Activated naive CD8-positive, alpha-beta T cell treated with anti-CD3 and anti-CD28 coated beads for 36 hours (primary cell): ENCODE measurements around the gene POLR3E. TPM values are rescaled to one million over a fixed set of nuclear protein-coding genes. Genes with fewer than 3 reads are reported as not detected.

Source experiments
- DNase-seq: peaks from one replicate; pipeline ENCODE4 v3.0.0; 2021
- H3K27ac Mint-ChIP-seq: one replicate; pipeline ENCODE4 v1.8.0; 2022; ENCODE audit warnings: mild to moderate bottlenecking, moderate library complexity, mixed read lengths
- H3K27me3 Mint-ChIP-seq: one replicate; pipeline ENCODE4 v1.8.0; 2022; ENCODE audit warnings: mild to moderate bottlenecking, mixed read lengths
- H3K36me3 Mint-ChIP-seq: one replicate; pipeline ENCODE4 v1.8.0; 2021; ENCODE audit warnings: mild to moderate bottlenecking, mixed read lengths
- H3K4me1 Mint-ChIP-seq: one replicate; pipeline ENCODE4 v1.8.0; 2021; ENCODE audit warnings: mixed read lengths
- H3K4me3 Mint-ChIP-seq: one replicate; pipeline ENCODE4 v1.8.0; 2022; ENCODE audit warnings: mild to moderate bottlenecking, moderate library complexity, mixed read lengths
- H3K9me3 Mint-ChIP-seq: one replicate; pipeline ENCODE4 v1.8.0; 2022; ENCODE audit warnings: mixed read lengths
- total RNA-seq, 2 experiments: library from RNA; stranded (reverse); gene quantifications; one replicate each; pipeline ENCODE4 v1.2.3, GENCODE V29; 2021

POLR3E gene, protein sequence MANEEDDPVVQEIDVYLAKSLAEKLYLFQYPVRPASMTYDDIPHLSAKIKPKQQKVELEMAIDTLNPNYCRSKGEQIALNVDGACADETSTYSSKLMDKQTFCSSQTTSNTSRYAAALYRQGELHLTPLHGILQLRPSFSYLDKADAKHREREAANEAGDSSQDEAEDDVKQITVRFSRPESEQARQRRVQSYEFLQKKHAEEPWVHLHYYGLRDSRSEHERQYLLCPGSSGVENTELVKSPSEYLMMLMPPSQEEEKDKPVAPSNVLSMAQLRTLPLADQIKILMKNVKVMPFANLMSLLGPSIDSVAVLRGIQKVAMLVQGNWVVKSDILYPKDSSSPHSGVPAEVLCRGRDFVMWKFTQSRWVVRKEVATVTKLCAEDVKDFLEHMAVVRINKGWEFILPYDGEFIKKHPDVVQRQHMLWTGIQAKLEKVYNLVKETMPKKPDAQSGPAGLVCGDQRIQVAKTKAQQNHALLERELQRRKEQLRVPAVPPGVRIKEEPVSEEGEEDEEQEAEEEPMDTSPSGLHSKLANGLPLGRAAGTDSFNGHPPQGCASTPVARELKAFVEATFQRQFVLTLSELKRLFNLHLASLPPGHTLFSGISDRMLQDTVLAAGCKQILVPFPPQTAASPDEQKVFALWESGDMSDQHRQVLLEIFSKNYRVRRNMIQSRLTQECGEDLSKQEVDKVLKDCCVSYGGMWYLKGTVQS
- 10 to 100 TPM; 94.3 to 95.8 TPM for total RNA-seq

GRCh38 chr16:22297114-22297870, at the start of gene POLR3E:
POLR3E (plus strand) TSS chr16:22297409; CDS start chr16:22302969, 5,560 bp downstream.
- peaks cover 11% of the 10 kb centered on the region for H3K27me3 Mint-ChIP-seq
- peaks cover 44% of the 10 kb centered on the region for H3K4me1 Mint-ChIP-seq
- H3K9me3 Mint-ChIP-seq, result no peaks in the 10 kb centered on the region
- peaks cover 26% of the 10 kb centered on the region for H3K36me3 Mint-ChIP-seq
- H3K4me3 Mint-ChIP-seq, result peak within 1 kb of the TSS; percentile 93
- peak within 1 kb of the TSS; percentile 95 for H3K27ac Mint-ChIP-seq
- peak; percentile 99 for DNase-seq

GRCh38 chr16:22250522-22250921, 46.7 kb upstream of the POLR3E start:
- H3K27ac Mint-ChIP-seq, result no peak overlapping the region
- peaks cover 5% of the 10 kb centered on the region for H3K9me3 Mint-ChIP-seq
- peaks cover 43% of the 10 kb centered on the region for H3K36me3 Mint-ChIP-seq
- H3K4me3 Mint-ChIP-seq, result no peak overlapping the region
- DNase-seq, result no peak
- peaks cover 3% of the 10 kb centered on the region for H3K4me1 Mint-ChIP-seq
- H3K27me3 Mint-ChIP-seq, result no peaks in the 10 kb centered on the region

- no peak overlapping the region for H3K4me3 Mint-ChIP-seq
- no peak for DNase-seq
- peaks cover 5% of the 10 kb centered on the region for H3K9me3 Mint-ChIP-seq
- H3K36me3 Mint-ChIP-seq, result peaks cover 53% of the 10 kb centered on the region
- no peak overlapping the region for H3K27ac Mint-ChIP-seq
- peaks cover 3% of the 10 kb centered on the region for H3K4me1 Mint-ChIP-seq
- no peaks in the 10 kb centered on the region for H3K27me3 Mint-ChIP-seq
Measured at GRCh38 chr16:22252317-22252716, 44.9 kb upstream of the POLR3E start.

- peaks cover 5% of the 10 kb centered on the region for H3K9me3 Mint-ChIP-seq
- no peaks in the 10 kb centered on the region for H3K4me1 Mint-ChIP-seq
- peaks cover 60% of the 10 kb centered on the region for H3K36me3 Mint-ChIP-seq
- no peaks in the 10 kb centered on the region for H3K27me3 Mint-ChIP-seq
- H3K4me3 Mint-ChIP-seq, result no peak overlapping the region
- no peak overlapping the region for H3K27ac Mint-ChIP-seq
- no peak for DNase-seq
Measured at GRCh38 chr16:22253272-22253671, 43.9 kb upstream of the POLR3E start.

DNA sequence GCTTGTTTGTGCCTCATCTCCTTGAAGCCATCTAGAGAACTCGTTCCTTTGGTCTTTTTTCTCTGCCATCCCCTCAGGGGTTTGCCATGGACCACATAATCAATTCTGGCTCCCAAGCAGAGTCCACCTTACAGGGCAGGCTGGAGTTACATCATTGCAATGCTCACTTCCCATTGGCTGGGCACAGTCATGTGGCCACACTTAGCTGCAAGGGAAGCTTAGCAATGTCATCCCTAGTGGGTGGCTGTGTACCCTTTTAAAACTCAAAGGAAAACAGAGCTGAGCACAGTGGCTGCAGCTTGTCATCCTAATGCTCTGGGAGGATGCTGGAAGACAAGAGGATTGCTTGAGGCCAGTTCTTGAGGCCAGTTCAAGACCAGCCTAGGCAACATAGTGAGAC, 41.9 kb upstream of the POLR3E start:
- no peak overlapping the region for H3K4me3 Mint-ChIP-seq
- H3K4me1 Mint-ChIP-seq, result no peaks in the 10 kb centered on the region
- no peaks in the 10 kb centered on the region for H3K27me3 Mint-ChIP-seq
- no peak for DNase-seq
- peaks cover 5% of the 10 kb centered on the region for H3K9me3 Mint-ChIP-seq
- peaks cover 78% of the 10 kb centered on the region for H3K36me3 Mint-ChIP-seq
- no peak overlapping the region for H3K27ac Mint-ChIP-seq

DNA sequence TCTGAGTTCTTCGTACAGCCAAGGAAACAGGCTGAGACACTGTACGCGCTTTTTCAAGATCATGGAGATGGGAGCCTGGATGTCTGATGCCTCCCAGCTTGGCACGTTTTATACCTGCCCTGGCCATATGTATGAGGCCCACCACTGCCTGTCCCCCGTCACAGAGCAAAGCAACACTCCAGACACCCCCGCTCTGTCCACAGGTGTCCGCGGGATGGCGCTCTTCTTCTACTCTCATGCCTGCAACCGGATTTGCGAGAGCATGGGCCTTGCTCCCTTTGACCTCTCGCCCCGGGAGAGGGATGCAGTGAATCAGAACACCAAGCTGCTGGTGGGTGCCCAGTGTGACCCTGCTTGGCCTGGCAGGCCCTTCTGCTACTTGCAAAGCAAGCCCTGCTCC, 39.8 kb upstream of the POLR3E start:
- Mint-ChIP-seq H3K27me3 (no peaks in the 10 kb centered on the region), H3K4me1 (peaks cover 7% of the 10 kb centered on the region), H3K9me3 (peaks cover 5% of the 10 kb centered on the region), H3K4me3 (no peak overlapping the region), H3K27ac (no peak overlapping the region), H3K36me3 (peaks cover 75% of the 10 kb centered on the region)
- no peak for DNase-seq

DNA sequence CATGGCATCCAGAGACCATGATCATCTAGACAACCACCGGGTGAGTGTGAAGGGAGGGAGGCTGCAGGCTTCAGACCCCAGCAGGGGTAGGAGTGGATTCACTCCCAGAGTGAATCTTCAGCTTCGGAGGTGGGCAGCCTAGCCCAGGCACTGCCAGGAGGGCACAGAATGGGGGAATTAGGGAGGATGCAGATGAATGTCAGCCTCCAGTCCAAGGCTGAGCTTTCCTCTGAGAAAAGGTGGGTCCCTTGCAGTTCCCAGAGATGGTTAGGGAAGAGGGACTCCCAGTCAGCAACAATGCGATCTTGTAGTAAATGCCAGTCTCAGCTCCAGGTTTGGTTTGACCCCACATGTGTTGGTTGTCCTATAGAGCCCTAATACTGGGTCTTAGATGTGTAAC, 36.7 kb upstream of the POLR3E start:
- H3K4me3 Mint-ChIP-seq, result no peak overlapping the region
- H3K4me1 Mint-ChIP-seq, result peaks cover 15% of the 10 kb centered on the region
- DNase-seq, result no peak
- peaks cover 55% of the 10 kb centered on the region for H3K36me3 Mint-ChIP-seq
- no peak overlapping the region for H3K27ac Mint-ChIP-seq
- no peaks in the 10 kb centered on the region for H3K27me3 Mint-ChIP-seq
- H3K9me3 Mint-ChIP-seq, result no peaks in the 10 kb centered on the region

DNA sequence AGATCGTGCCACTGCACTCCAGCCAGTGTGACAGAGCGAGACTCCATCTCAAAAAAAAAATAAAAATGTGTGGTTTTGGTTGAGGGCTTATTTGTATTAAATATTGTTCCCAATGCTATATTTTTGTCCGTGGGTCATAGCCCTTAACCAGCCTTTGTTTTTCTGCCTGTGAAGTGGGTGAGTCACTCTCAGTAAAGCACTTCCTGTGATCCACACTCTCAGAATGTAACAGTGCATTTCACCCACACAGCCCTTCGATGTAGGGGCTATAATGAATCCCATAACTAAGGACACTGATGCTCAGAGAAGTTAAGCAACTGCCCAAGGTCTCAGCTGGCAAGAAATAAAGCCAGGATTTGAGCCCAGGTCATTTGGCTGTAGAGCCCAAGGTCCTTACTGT, 34.7 kb upstream of the POLR3E start:
- H3K27ac Mint-ChIP-seq, result no peak overlapping the region
- H3K27me3 Mint-ChIP-seq, result no peaks in the 10 kb centered on the region
- peaks cover 15% of the 10 kb centered on the region for H3K4me1 Mint-ChIP-seq
- no peak for DNase-seq
- H3K9me3 Mint-ChIP-seq, result no peaks in the 10 kb centered on the region
- peak overlapping the region; percentile 14 for H3K4me3 Mint-ChIP-seq
- H3K36me3 Mint-ChIP-seq, result peaks cover 50% of the 10 kb centered on the region

DNA sequence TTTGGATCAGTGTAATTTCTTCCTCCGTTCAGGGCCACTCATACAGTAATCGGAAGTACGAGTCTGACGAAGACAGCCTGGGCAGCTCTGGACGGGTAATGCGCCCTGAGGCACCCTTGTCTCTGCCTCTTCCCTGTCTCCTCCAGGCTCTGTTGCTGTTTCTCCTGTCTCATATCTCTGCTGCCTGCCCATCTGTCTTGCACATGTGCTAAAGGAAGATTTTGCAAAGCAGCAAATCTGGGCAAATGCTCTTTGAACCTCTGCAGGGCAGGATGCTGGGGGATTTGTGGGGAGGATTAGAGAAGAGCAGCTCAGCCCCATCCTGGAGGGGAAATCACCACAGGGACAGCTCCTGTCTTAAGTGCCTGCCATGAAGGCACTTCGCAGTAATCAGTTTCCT, 32.4 kb upstream of the POLR3E start:
- Mint-ChIP-seq H3K36me3 (peaks cover 37% of the 10 kb centered on the region), H3K4me3 (no peak overlapping the region), H3K9me3 (no peaks in the 10 kb centered on the region), H3K27me3 (no peaks in the 10 kb centered on the region), H3K27ac (peak overlapping the region; percentile 27), H3K4me1 (peaks cover 15% of the 10 kb centered on the region)
- DNase-seq, result no peak

GRCh38 chr16:22265351-22265750, 31.9 kb upstream of the POLR3E start:
- H3K36me3 Mint-ChIP-seq, result peaks cover 32% of the 10 kb centered on the region
- H3K27me3 Mint-ChIP-seq, result no peaks in the 10 kb centered on the region
- H3K27ac Mint-ChIP-seq, result no peak overlapping the region
- no peaks in the 10 kb centered on the region for H3K9me3 Mint-ChIP-seq
- DNase-seq, result no peak
- H3K4me3 Mint-ChIP-seq, result no peak overlapping the region
- H3K4me1 Mint-ChIP-seq, result peaks cover 16% of the 10 kb centered on the region

DNA sequence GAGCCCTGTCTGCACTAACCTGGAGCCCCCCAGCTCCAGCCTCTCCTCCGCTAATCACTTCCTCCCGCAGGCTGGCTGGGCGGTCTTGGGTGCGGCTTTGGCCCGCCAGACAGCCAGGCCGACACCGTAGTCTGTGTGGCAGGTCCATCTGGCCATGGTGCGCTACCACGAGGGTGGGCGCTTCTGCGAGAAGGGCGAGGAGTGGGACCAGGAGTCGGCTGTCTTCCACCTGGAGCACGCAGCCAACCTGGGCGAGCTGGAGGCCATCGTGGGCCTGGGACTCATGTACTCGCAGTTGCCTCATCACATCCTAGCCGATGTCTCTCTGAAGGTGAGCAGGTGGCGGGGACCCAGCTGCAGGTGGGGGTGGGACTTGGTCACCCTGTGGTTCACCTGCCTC, 30.7 kb upstream of the POLR3E start:
- peaks cover 29% of the 10 kb centered on the region for H3K36me3 Mint-ChIP-seq
- peaks cover 19% of the 10 kb centered on the region for H3K4me1 Mint-ChIP-seq
- no peaks in the 10 kb centered on the region for H3K27me3 Mint-ChIP-seq
- DNase-seq, result no peak
- no peak overlapping the region for H3K27ac Mint-ChIP-seq
- H3K9me3 Mint-ChIP-seq, result no peaks in the 10 kb centered on the region
- no peak overlapping the region for H3K4me3 Mint-ChIP-seq

DNA sequence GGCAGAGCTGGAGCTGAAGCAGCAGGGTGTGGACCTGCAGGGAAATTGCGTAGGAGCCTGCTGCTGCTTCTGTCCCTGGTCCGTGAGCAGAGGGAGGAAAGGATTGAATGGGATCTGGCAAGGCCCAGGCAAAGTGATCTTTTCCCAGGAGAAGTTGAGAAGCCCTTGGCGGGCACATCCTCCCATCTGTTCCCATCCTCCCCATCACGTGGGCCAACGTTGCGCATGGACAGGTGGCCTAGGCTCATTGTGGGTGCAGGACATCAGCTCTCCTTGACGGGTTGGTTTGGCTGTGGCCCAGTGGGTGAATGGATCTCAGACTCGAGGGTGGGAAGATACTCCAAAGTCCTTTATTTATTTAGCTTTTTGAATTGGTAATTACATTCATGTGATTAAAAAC, 29.4 kb upstream of the POLR3E start:
- H3K4me3 Mint-ChIP-seq, result no peak overlapping the region
- no peaks in the 10 kb centered on the region for H3K27me3 Mint-ChIP-seq
- no peaks in the 10 kb centered on the region for H3K9me3 Mint-ChIP-seq
- H3K36me3 Mint-ChIP-seq, result peaks cover 31% of the 10 kb centered on the region
- no peak for DNase-seq
- peaks cover 10% of the 10 kb centered on the region for H3K4me1 Mint-ChIP-seq
- no peak overlapping the region for H3K27ac Mint-ChIP-seq

GRCh38 chr16:22270525-22270924, 26.7 kb upstream of the POLR3E start:
- H3K9me3 Mint-ChIP-seq, result no peaks in the 10 kb centered on the region
- peaks cover 25% of the 10 kb centered on the region for H3K36me3 Mint-ChIP-seq
- DNase-seq, result no peak
- H3K27ac Mint-ChIP-seq, result peak overlapping the region; percentile 37
- H3K4me3 Mint-ChIP-seq, result no peak overlapping the region
- peaks cover 4% of the 10 kb centered on the region for H3K4me1 Mint-ChIP-seq
- no peaks in the 10 kb centered on the region for H3K27me3 Mint-ChIP-seq

GRCh38 chr16:22272870-22273650, 24.1 kb upstream of the POLR3E start:
- DNase-seq, result no peak
- Mint-ChIP-seq H3K27ac (peak overlapping the region; percentile 25), H3K27me3 (no peaks in the 10 kb centered on the region), H3K9me3 (no peaks in the 10 kb centered on the region), H3K4me1 (peaks cover 4% of the 10 kb centered on the region), H3K4me3 (no peak overlapping the region), H3K36me3 (peaks cover 19% of the 10 kb centered on the region)
